Left renal pelvis (tissue), 4 donors: ENCODE measurements around the gene ARRB2. TPM values are rescaled to one million over a fixed set of nuclear protein-coding genes. Genes with fewer than 3 reads are reported as not detected.

Source experiments
- DNase-seq, 4 donors: peaks; one replicate each; pipeline ENCODE4 v3.0.0-alpha.2; 2013; ENCODE audit warnings: low read depth in 4 of 4, low spot score in 3 of 4
- polyA plus RNA-seq, 4 donors: library from polyadenylated mRNA; unstranded; fragments of 120-200 nt; gene quantifications; one replicate each; pipeline ENCODE4 v1.2.1, GENCODE V29; 2013; ENCODE audit not compliant: insufficient read length in 4 of 4

Gene ARRB2
- polyA plus RNA-seq, 4 donors, result 27.9 to 42.1 (median 33.2) TPM

DNA sequence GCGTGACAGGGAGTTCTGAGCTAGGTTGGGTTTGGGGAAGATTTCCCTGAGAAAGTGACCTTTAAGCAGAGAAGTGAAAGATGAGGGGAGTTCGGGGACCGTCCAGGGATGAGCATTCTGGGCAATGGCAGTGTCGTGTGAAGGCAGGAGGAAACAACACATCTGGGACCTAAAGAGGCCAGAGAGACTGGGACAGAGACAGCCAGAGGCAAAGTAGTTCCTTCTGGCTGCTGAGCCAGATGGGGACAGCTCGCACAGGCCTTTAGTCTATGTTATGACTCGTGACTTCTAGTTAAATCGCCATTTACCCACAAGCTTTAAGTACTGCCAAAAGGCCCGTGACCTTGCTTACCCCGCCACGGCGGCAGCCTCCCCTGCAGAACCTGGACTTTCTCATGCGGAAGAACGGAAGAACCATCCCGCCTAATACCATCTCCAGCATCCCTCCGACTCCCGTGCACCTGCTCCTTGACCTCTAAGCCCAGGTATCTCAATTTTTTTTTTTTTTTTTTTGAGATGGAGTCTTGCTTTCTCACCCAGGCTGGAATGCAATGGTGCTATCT lies 12.3 kb downstream of the ARRB2 start:
- DNase-seq, result no peak

DNA sequence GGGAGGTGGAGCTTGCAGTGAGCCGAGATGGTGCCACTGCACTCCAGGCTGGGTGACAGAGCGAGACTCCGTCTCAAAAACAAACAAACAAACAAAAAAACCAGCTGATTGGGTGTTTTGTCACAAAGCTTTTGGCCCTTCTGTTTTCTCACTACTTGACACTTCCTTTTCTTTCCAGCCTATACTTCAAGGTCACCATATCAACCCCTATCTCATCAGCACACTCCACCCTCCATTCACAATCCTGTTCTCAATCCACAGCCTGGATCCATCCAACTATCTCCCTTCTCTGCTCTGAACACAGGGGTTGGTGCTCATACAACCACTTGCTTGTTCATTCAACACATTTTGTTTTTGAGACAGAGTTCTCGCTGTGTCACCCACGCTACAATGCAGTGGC lies 14.2 kb downstream of the ARRB2 start:
- no peak for DNase-seq

DNA sequence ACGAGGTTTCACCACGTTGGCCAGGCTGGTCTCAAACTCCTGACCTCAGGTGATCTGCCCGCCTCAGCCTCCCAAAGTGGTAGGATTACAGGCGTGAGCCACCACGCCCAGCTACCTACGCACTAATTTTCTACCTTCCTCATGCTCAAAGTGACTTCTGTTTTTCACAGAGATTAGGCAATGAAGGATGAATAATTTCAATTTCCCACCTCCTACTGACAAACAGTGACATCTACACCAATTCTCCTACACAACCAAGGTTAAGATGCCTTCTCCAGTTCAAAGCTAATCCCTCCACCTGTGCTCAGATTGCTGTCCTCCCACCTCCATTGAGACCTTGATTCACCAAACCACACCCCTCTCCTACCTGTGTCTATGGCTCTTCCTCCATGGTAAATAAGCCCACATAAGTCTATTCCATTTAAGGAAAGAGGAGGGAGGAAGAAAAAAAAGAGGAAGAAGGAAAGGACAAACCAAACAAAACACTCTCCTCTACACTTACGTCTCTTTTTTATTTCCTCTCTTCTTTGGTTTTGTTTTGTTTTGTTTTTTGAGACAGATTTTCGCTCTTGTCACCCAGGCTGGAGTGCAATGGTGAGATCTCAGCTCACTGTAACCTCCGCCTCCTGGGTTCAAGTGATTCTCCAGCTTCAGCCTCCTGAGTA lies 15.3 kb downstream of the ARRB2 start:
- no peak for DNase-seq

DNA sequence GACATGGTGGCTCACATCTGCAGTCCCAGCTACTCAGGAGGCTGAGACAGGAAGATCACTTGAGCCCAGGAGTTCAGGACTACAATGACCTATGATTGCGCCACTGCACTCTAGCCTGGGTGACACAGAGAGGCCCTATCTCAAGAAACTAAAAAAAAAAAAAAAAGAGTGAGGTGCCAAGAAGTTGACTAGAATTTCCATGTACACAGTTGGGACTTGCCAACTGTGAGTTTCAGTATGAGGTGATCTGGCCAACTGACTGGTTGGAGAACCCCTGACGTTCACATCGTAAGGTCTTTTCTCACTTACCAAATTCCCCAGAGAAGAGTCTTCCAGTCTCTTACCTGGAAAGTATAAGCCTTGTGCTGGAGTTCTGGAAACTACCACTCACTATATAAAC lies 17.7 kb downstream of the ARRB2 start:
- DNase-seq, result no peak

DNA sequence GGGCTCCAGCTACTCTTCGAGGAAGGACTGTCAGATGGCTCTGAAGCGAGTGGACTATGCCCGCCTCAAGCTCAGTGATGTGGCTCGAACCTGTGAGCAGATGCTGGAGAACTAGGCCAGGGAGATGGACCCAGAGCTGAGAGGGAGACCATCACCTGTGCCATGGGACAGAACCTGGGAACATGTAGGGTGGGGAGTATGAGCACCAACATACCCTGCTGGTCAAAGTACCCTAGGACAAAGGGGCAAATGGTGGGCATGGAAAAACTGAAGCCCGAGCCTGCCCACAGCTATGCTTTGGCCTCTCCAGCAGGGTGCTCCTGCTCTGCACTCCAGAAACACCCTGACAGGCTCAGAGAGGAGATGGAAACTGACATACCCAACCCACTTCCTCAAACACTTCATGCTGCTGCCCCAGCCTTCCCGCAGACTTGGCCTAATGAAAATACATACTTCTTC lies 22.7 kb downstream of the ARRB2 start:
- DNase-seq, result no peak

DNA sequence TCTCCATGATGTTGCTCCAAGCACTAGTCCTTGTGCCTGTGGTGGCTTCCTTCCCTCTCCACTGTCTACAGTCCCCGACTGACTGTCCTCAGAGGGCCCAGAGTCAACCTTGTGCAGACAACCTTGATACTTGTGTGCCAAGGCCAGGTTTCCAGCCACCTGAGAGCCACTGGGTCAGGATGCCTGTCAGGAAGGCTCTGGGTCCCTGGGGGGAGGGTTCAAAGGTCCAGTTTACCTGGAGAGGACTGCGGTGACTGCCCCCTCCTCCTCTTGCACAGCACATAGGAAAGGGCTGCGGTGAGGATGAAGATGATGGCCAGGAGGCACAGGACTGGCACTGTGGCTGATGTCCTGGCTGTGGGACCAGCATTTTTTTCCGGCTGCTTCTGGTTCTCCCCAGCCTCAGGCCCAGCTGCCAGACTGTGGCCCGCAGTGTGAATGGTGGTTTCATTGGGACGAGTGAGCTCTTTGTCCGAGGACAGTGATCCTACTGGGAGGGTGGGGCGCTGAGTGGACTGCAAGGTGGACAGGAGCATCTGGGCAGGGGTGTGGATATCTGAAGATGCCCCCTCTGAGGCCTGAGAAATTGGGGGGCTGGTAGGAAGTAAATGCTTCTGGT lies 24.5 kb downstream of the ARRB2 start:
- DNase-seq, result no peak

DNA sequence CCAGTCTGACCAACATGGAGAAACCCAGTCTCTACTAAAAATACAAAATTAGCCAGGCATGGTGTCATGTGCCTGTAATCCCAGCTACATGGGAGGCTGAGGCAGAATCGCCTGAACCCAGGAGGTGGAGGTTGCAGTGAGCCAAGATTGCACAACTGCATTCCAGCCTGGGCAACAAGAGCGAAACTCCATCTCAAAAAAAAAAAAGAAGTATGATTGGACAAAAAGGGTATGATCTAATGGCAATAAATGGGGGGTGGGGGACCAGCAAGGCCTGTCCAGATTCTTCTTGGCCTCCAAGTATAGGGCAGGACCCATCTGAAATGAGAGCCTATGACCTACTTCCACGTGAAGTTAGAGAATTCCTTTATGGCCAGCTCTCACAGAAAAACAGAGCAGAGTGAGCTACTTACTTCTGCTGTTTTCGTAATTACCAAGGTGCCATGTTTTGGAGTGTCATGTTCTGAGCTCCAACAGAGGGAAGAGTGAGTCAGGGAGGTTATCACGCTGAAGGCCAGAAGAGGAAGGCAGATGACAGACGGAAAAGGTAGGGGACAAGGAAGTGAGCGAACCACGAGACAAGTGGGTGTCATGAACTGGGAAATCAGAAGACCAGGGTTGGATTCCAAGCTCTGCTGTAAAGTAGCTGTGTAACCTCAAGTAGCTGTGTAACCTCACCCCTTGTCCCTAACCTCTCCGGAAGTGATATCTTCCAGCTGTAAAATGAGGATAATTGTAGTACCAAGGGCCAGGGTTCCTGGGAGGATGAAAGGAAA lies 25.6 kb downstream of the ARRB2 start:
- no peak for DNase-seq

DNA sequence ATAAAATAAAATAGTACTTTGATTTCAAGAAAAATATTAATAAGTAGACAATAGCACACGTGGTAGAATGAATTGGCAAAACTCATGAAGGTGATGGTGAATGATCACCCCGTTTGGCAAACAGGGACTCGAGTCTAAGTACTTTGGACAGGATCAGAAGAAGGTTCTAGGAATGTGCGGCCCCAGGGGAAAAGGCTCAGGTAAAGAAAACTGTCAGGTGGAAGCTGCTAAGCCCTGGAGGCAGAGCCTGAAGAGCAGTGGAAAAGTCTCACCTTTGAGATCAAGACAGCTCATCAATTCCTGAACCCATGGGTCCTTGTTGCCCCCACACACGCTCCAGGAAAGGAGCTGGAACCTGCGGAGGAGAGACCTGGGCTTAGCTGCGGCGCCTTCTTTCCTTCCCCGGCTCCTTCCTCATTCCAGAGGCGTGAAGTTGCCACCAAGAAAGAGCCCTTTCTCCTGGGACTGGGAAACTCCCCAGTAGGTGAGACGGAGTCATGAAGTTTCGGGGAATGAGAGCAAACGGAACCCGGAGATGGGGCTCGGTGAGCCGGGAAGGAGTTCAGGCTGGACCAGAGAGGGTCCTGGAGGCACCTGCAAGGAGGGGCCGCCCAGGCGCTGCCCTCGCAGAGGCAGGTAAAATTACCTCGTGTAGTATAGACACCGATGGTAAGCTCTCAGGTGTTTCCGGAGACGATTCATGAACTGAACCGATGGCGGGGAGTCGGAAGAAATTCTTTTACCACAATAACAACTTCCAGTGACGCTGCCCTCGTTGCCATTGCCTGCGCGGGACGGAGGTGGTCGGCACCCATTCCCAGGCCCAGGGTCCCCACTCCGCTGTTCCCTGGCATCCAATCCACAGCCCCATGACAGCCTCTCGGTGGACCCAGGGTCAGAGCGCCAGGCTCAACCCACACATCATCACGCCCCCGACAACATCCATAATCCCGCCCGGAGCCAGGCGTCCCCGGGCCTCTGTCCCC lies 28.0 kb downstream of the ARRB2 start:
- DNase-seq, result no peak

DNA sequence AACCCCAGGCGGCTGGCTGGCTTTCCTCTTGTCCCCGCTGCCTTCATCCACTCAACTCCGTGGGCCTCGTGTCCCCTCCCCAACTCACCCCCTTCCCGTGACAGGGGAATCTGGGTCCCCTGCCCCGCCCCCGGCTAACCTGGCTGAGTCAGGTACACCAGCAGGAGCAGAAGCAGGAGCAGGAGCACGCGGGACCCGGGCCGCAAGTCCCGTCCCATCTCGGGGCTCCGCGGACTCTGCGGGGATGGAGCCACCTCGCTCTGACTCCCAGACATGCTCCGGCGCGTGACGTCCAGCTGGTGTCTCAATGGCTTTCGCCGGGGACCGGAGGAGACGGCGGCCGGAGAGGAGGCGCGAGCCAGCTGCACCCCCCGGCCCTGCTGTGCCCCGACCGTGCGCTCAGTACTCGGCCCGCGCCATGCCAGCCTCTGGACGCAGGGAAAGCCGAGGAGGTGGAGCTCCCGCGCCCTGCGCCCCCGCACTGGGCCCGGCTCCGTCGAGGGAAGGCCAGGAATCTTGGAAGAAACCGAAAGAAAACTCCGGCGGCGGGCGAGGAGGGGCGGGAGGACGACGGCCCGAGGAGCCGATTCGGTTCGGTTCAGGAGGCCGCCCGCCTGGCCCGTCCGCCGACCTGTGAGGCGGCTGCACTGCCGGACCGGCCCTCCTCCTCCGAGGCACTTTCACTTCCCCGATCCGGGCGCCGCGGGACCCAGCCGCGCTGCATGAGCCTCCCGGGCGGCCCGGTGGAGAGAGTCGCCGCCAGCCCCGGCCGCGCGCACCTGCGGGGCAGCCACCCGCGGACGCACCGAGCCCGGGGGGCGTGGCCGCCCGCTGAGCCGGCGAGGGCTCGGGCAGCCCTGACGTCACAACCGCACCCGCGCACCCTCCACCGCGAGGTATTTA lies 28.9 kb downstream of the ARRB2 start, which contains the start of the genes CXCL16 and ZMYND15:
Gene CXCL16 (minus strand): TSS at position 807 of the 903 bp plus-strand sequence. CDS start 589 bp downstream, at position 218.
Gene ZMYND15 (plus strand): TSS at position 712 of the 903 bp plus-strand sequence. CDS start 716 bp downstream, outside the sequence.
- DNase-seq, result no peak

DNA sequence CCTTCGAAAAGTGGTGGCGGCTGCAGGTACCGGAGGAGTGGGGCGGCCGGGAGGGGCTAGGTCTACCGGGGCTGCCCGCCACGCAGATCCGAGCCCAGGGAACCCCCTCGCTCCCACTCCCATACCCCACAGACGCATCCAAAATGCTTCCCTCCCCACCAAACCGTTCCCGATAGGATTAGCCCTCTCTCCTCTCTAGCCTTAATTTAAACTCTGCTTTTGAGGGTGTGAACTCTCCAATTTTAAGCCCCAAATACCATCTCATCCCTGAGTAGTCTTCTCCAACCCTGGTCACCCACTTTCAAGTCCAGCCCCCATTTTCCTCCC lies 29.6 kb downstream of the ARRB2 start:
- DNase-seq, result no peak

DNA sequence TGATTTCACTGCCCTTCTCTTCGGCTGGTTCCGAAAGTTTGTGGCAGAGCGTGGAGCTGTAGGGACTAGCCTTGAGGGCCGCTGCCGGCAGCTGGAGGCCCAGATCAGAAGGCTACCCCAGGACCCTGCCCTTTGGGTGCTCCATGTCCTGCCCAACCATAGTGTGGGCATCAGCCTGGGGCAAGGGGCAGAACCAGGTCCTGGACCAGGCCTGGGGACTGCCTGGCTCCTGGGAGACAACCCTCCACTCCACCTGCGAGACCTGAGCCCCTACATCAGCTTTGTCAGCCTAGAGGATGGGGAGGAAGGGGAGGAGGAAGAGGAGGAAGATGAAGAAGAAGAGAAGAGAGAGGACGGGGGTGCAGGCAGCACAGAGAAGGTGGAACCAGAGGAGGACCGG lies 30.2 kb downstream of the ARRB2 start:
- DNase-seq, result no peak

DNA sequence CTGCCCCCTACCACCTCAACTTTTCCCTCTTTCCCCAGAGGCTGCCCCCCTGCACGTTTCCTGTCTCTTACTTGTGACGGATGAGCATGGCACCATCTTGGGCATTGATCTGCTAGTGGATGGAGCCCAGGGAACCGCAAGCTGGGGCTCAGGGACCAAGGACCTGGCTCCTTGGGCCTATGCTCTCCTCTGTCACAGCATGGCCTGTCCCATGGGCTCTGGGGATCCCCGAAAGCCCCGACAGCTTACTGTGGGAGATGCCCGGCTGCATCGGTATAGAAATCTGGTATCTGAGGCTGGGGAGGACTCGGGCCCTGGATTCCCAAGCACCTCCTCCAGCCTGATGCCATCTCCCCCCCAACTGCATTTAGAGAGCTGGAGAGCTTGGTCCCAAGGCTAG lies 31.1 kb downstream of the ARRB2 start:
- no peak for DNase-seq

DNA sequence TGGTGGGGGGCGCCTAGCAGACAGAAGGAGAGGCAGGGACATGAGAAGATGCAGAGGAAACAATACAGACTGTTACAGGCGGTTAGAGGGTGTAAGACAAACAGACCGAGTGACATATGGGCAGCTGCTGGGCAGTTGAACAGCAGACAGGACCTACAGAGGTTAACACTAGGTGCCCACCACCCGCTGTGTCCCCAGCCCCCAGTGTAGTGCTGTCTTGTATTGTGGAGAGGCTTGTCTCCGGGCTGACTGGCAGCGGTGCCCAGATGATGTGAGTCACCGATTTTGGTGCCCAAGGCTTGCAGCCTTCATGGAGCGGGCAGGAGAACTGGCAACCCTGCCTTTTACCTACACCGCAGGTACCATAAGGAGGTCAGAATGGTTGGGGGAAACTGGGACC lies 31.7 kb downstream of the ARRB2 start:
- no peak for DNase-seq

DNA sequence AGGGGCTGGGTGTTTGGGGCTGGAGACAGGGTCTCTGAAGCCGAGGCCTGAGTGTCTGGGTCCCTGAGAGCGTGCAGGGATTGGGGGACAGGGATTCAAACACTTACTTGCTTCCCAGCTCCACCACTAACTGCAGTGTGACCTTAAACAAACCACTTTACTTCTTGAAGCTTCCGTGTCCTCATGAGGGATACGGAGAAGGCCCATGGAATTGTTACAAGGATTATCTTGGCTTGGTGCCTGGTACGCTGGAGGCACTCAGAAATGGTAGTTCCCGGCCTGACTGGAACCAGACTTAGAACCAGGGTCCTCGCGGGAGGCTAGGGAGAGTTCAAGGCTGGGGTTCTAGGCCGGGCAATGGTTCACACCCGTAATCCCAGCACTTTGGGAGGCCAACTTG lies 32.2 kb downstream of the ARRB2 start:
- no peak for DNase-seq

DNA sequence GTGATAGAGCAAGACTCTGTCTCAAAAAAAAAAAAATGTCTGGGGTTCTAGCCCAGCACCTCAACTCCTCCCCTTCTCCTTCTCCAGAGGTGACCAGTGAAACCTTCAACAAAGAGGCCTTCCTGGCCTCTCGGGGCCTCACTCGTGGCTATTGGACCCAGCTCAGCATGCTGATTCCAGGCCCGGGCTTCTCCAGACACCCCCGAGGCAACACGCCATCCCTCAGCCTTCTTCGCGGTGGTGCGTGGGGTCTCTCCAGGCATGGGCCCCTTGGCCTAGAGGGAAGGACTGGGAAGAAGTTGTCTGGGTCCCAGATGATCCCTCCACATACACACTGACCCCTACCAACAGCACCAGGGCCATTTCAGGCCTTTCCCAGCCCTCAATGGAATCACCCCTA lies 32.8 kb downstream of the ARRB2 start:
- DNase-seq, result no peak

DNA sequence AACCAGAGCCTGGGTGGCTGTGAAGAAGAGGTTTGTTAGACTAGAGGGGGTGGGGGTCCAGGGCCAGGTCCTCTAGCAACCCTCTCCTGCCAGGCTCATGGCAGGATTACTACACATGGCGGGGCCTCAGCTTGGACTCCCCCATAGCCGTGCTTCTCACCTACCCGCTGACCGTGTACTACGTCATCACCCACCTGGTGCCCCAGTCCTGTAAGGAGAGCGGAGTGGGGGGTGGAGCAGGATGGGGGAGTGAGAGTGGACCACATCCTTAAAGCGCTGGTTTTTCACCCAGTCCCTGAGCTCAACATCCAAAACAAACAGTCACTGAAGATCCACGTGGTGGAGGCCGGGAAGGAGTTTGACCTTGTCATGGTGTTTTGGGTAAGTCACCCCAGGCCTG lies 33.5 kb downstream of the ARRB2 start:
- no peak for DNase-seq

DNA sequence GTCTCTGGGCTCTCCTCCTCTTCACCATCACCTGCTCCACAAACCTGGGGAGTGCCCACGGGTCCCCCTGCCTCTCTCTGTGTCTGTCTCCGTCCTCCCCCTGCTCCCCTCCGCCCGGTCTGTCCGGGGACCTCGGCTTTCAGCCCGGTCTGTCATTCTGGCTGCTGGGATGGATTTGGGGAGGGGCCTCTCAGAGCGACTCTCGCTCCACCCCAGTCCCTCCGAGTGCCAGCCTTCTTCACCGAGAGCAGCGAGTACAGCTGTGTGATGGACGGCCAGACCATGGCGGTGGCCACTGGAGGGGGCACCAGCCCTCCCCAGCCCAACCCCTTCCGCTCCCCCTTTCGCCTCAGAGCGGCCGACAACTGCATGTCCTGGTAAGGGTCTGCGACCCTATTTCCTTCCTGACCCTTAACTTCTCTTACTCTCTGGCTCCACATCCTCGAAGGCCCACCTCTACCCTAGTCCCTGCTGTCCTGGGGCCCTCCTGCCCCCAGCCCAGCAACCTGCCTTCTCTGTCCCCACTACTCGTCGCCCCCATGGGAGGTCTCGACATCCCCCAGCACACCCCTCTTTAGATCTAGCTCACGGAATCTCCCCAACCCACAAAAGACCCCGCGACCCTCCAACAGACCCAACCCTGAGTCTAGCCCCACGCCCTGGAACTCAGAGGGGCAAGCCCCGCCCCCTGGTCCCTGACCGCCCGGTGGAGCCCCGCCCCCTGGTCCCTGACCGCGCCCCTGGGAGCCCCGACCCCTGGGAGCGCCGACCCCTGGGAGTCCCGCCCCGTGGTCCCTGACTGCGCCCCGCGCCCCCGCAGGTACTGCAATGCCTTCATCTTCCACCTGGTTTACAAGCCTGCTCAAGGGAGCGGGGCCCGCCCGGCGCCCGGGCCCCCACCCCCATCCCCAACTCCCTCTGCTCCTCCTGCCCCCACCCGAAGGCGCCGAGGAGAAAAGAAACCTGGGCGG lies 34.9 kb downstream of the ARRB2 start:
- no peak for DNase-seq

DNA sequence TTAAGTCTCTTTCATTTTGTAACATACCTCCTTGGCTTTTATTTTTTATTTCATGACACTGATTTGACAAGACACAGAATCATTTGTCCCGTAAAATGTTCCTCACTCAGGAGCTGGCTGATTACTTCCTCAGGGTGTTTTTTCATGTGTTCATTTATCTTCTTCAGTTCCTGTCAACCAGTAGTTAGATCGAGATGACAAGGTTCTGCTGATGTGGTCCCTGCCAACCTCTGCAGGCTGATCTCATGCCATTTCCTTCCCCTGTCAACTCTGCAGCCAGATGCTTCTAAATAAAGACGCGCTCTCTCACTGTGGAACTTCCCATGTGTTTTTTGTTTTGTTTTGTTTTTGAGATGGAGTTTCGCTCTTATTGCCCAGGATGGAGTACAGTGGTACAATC lies 37.4 kb downstream of the ARRB2 start:
- DNase-seq, result no peak
